IMR-90 (cell line): ENCODE measurements around the gene IL2. TPM values are rescaled to one million over a fixed set of nuclear protein-coding genes. Genes with fewer than 3 reads are reported as not detected.

Experiments
- ATAC-seq: fragments of 200-7000 bp; cut with Tn5 transposase; 2 replicates; pipeline ENCODE4 v1.9.1; 2020; ENCODE audit warnings: low read depth, mild to moderate bottlenecking, moderate library complexity
- BruUV-seq: library from RNA; stranded (reverse); fragments of 400-500 nt; replicated peaks from 2 replicates; lab custom pipeline; 2021; lab: Mats Ljungman, UMichigan
- CTCF ChIA-PET: fragments of 300-600 bp; formaldehyde crosslinking; extraction: SDS; loops from one replicate; lab custom pipeline; 2021; ENCODE audit warnings: antibody characterized with exemption; lab: Yijun Ruan, JAX
- POLR2A ChIA-PET: fragments of 300-600 bp; sonication (Branson Sonifier 250); formaldehyde crosslinking; loops from one replicate; lab custom pipeline; 2022; ENCODE audit warnings: antibody characterized with exemption; ENCODE audit not compliant: unreplicated experiment; lab: Charles Lee
- DNase-seq: peaks from one replicate; pipeline ENCODE4 v3.0.0; 2013
- H2AFZ ChIP-seq: replicated peaks from 2 replicates; pipeline ENCODE3; 2013; ENCODE audit warnings: low read length, mild to moderate bottlenecking; ENCODE audit not compliant: poor library complexity
- H2AK5ac ChIP-seq: 2 replicates; pipeline ENCODE4 v1.6.1; 2013; ENCODE audit warnings: low read depth, low read length, inconsistent platforms
- H2AK9ac ChIP-seq: replicated peaks from 2 replicates; pipeline ENCODE3; 2013; ENCODE audit warnings: mild to moderate bottlenecking, low read depth, low read length, moderate library complexity; ENCODE audit not compliant: poor library complexity
- H2BK120ac ChIP-seq: 2 replicates; pipeline ENCODE4 v1.6.1; 2013; ENCODE audit warnings: low read depth, low read length, inconsistent platforms
- H2BK15ac ChIP-seq: 3 replicates; pipeline ENCODE4 v1.6.1; 2013; ENCODE audit warnings: low read depth, low read length, inconsistent platforms
- H2BK20ac ChIP-seq: 2 replicates; pipeline ENCODE4 v1.6.1; 2013; ENCODE audit warnings: low read depth, mild to moderate bottlenecking, inconsistent platforms, low read length, moderate library complexity
- H2BK5ac ChIP-seq: 2 replicates; pipeline ENCODE4 v1.6.1; 2013; ENCODE audit warnings: mild to moderate bottlenecking, low read depth, low read length, inconsistent platforms; ENCODE audit not compliant: poor library complexity, severe bottlenecking
- H3K14ac ChIP-seq: replicated peaks from 2 replicates; pipeline ENCODE4 v1.6.1; 2013; ENCODE audit warnings: low read depth, low read length, inconsistent platforms
- H3K18ac ChIP-seq: 2 replicates; pipeline ENCODE4 v1.6.1; 2013; ENCODE audit warnings: low read depth, low read length, control low read depth
- H3K23ac ChIP-seq: 2 replicates; pipeline ENCODE4 v1.6.1; 2013; ENCODE audit warnings: low read depth, low read length, inconsistent platforms
- H3K27ac ChIP-seq: 2 replicates; pipeline ENCODE4 v1.5.1; 2013; ENCODE audit warnings: mild to moderate bottlenecking, control low read depth, low read length; ENCODE audit not compliant: insufficient read depth
- H3K27me3 ChIP-seq: 2 replicates; pipeline ENCODE4 v1.6.1; 2013; ENCODE audit warnings: low read length; ENCODE audit not compliant: control insufficient read depth, insufficient read depth
- H3K36me3 ChIP-seq: 2 replicates; pipeline ENCODE4 v1.6.1; 2013; ENCODE audit warnings: low read length, mixed read lengths; ENCODE audit not compliant: control insufficient read depth, insufficient read depth
- H3K4ac ChIP-seq: 2 replicates; pipeline ENCODE4 v1.6.1; 2013; ENCODE audit warnings: low read depth, low read length, inconsistent platforms
- H3K4me1 ChIP-seq: 2 replicates; pipeline ENCODE4 v1.6.1; 2013; ENCODE audit warnings: low read length, mixed read lengths; ENCODE audit not compliant: control insufficient read depth, insufficient read depth
- H3K4me2 ChIP-seq: 2 replicates; pipeline ENCODE4 v1.6.1; 2013; ENCODE audit warnings: low read depth, mild to moderate bottlenecking, control low read depth, low read length, moderate library complexity
- H3K4me3 ChIP-seq: 2 replicates; pipeline ENCODE4 v1.5.1; 2013; ENCODE audit warnings: low read depth, mild to moderate bottlenecking, control low read depth, low read length, moderate library complexity; ENCODE audit not compliant: insufficient read depth
- H3K56ac ChIP-seq: 2 replicates; pipeline ENCODE4 v1.6.1; 2013; ENCODE audit warnings: low read length, inconsistent platforms; ENCODE audit not compliant: insufficient read depth; ENCODE audit errors: extremely low read depth
- H3K79me1 ChIP-seq, 2 experiments: 2 replicates each; pipeline ENCODE4 v1.6.1; 2013; ENCODE audit warnings: low read length in 2 of 2, inconsistent platforms in 1 of 2, low read depth in 1 of 2
- H3K9ac ChIP-seq: 2 replicates; pipeline ENCODE4 v1.6.1; 2013; ENCODE audit warnings: low read depth, low read length, control low read depth
- H3K9me1 ChIP-seq: 2 replicates; pipeline ENCODE4 v1.6.1; 2013; ENCODE audit warnings: low read length, inconsistent platforms; ENCODE audit not compliant: insufficient read depth
- H3K9me3 ChIP-seq: 2 replicates; pipeline ENCODE4 v1.6.1; 2013; ENCODE audit warnings: low read length; ENCODE audit not compliant: control insufficient read depth, insufficient read depth
- H4K20me1 ChIP-seq: 2 replicates; pipeline ENCODE4 v1.6.1; 2013; ENCODE audit warnings: low read length, inconsistent platforms; ENCODE audit not compliant: insufficient read depth
- H4K5ac ChIP-seq: 2 replicates; pipeline ENCODE4 v1.6.1; 2013; ENCODE audit warnings: mild to moderate bottlenecking, low read depth, low read length, control low read depth
- H4K8ac ChIP-seq, 2 experiments: 2 replicates each; pipeline ENCODE4 v1.6.1; 2013; ENCODE audit warnings: low read depth in 2 of 2, low read length in 2 of 2, control low read depth in 1 of 2, inconsistent platforms in 1 of 2
- H4K91ac ChIP-seq: 2 replicates; pipeline ENCODE4 v1.6.1; 2013; ENCODE audit warnings: low read depth, low read length, inconsistent platforms; ENCODE audit not compliant: insufficient read depth
- MXI1 ChIP-seq: IDR thresholded peaks from 2 replicates; pipeline ENCODE4 v1.6.1; 2012; ENCODE audit warnings: low read depth, mild to moderate bottlenecking, low read length, moderate library complexity, borderline replicate concordance
- RFX5 ChIP-seq: IDR thresholded peaks from 2 replicates; pipeline ENCODE4 v1.8.0; 2012; ENCODE audit warnings: low read depth, mild to moderate bottlenecking, low read length, moderate library complexity
- WGBS, 2 experiments: methylation state at CpG; one replicate each; pipeline versions ENCODE4 v1.1.5 to v1.1.7; 2013; ENCODE audit warnings: missing lambda C conversion rate in 2 of 2; ENCODE audit not compliant: insufficient read length in 1 of 2; ENCODE audit errors: extremely low coverage in 2 of 2; 5-methylcytosine and 5-hydroxymethylcytosine counted together
- dilution Hi-C: fragments of 300-500 bp; cut with HindIII; formaldehyde crosslinking; loops from one replicate; pipeline ENCODE4 v1.14.3; 2018; ENCODE audit warnings: low sequenced_read_pairs; ENCODE audit not compliant: unreplicated experiment
- in situ Hi-C: fragments of 300-500 bp; cut with MboI; formaldehyde crosslinking; loops from 3 replicates; pipeline ENCODE4 v1.14.3; 2019; ENCODE audit warnings: low sequenced_read_pairs, inconsistent platforms, mixed read lengths
- intact Hi-C: fragments of 100-400 bp; cut with micrococcal nuclease; formaldehyde crosslinking; loops from 2 replicates; pipeline ENCODE4 v1.10.0; 2022
- polyA plus RNA-seq, 3 experiments: library from polyadenylated mRNA; depleted of rRNA; stranded (reverse); fragments of >200 nt; gene quantifications; 2 replicates each; pipeline ENCODE4 v1.2.3, GENCODE V29; 2012; ENCODE audit warnings: low replicate concordance in 1 of 3
- total RNA-seq: library from RNA; depleted of rRNA; stranded (reverse); fragments of >200 nt; gene quantifications from 2 replicates; pipeline ENCODE4 v1.2.3, GENCODE V29; 2012

The IL2 gene
- total and polyA plus RNA-seq, 2 of the 4 experiments (the other 2 are of a cell fraction): not detected

DNA sequence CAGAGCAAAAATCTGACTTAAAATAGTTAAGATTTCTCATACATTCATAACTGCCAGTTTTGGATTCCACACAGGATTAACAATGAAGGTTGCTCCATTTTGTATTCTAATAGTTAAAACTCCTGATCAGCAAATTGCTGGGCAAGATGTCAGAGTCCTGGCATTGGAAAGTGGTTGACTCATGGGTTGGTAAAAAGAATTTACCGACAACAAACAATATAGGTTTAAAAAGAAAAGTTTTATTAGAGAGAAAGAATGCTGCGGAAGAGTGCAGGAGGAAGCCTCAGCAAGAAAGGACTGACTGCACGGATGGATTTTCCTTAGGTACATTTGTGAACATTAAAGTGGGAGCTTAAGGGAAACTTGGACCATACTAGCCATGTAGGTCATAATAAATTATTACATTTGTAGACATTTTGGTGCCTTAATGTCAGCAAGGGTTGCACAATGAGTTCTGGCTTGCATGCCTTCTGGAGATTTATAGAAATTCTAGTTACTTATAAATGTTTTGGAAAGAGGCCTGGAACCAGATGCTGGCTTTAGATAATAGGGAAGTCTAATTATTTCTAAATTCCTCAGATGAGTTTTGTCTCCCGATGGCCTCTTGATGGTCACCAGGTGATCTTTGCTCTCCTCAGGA is 25.4 kb upstream of the IL2 start:
- no peaks in the 10 kb centered on the region for H4K20me1 ChIP-seq
- H2BK5ac ChIP-seq: no peak overlapping the region
- no peaks in the 10 kb centered on the region; the same call in 1 of the 2 replicates for H3K4me1 ChIP-seq
- no peak for ATAC-seq
- H2AFZ ChIP-seq: no peak overlapping the region
- BruUV-seq: no TSS peak
- no CpG with 5 or more reads among the region's 4 CpGs for WGBS, 2 experiments
- no peak overlapping the region for H4K5ac ChIP-seq
- in situ Hi-C loops: no loop called here
- H2BK20ac ChIP-seq: no peak overlapping the region
- intact Hi-C loops: no loop called here
- no peaks in the 10 kb centered on the region for H3K9me1 ChIP-seq
- TF ChIP-seq MXI1 (no peak), RFX5 (no peak)
- H3K4me3 ChIP-seq: no peak overlapping the region
- no peak overlapping the region for H2BK120ac ChIP-seq
- H2BK15ac ChIP-seq: no peak overlapping the region
- H3K4ac ChIP-seq: no peak overlapping the region
- H2AK5ac ChIP-seq: no peak overlapping the region
- H3K79me1 ChIP-seq: no peaks in the 10 kb centered on the region
- no peak overlapping the region for H3K18ac ChIP-seq
- H4K8ac ChIP-seq: no peak overlapping the region
- POLR2A ChIA-PET: no interaction called here
- no peak overlapping the region for H3K14ac ChIP-seq
- no peaks in the 10 kb centered on the region for H3K9me3 ChIP-seq
- no peak overlapping the region for H3K27ac ChIP-seq
- H3K23ac ChIP-seq: no peak overlapping the region
- H4K91ac ChIP-seq: no peak overlapping the region
- H3K27me3 ChIP-seq: no peaks in the 10 kb centered on the region; the same call in 1 of the 2 replicates
- H3K56ac ChIP-seq: no peak overlapping the region
- no peaks in the 10 kb centered on the region for H3K36me3 ChIP-seq
- dilution Hi-C loops: no loop called here
- DNase-seq: no peak
- no peak overlapping the region for H3K9ac ChIP-seq
- H3K4me2 ChIP-seq: no peak overlapping the region
- CTCF ChIA-PET: no interaction called here
- no peak overlapping the region for H2AK9ac ChIP-seq
